ENCODE data around the gene ECE2.
A peak's percentile ranks its signal among the peaks of the same experiment; 100 is the strongest.
"Not testable (repeated sequence)": the region's sequence is repeated elsewhere in the genome, so short reads cannot be mapped to it uniquely, and the experiment has no call there.

ECE2 gene

DNA sequence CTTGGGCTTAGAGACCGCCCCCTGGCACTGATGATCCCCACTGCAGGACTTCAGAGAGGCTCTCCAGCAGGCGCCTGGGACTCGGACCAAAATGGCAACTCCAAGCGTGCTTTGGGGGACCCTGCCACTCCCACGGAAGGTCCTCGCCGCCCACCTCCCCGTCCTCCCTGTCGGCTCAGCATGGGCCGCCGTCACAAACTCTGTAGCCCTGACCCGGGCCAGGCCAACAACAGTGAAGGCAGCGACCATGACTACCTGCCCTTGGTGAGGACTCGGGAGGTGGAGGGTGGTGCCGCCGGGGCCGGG is 34.7 kb upstream of the ECE2 start:
- DNase-seq = no peak

DNA sequence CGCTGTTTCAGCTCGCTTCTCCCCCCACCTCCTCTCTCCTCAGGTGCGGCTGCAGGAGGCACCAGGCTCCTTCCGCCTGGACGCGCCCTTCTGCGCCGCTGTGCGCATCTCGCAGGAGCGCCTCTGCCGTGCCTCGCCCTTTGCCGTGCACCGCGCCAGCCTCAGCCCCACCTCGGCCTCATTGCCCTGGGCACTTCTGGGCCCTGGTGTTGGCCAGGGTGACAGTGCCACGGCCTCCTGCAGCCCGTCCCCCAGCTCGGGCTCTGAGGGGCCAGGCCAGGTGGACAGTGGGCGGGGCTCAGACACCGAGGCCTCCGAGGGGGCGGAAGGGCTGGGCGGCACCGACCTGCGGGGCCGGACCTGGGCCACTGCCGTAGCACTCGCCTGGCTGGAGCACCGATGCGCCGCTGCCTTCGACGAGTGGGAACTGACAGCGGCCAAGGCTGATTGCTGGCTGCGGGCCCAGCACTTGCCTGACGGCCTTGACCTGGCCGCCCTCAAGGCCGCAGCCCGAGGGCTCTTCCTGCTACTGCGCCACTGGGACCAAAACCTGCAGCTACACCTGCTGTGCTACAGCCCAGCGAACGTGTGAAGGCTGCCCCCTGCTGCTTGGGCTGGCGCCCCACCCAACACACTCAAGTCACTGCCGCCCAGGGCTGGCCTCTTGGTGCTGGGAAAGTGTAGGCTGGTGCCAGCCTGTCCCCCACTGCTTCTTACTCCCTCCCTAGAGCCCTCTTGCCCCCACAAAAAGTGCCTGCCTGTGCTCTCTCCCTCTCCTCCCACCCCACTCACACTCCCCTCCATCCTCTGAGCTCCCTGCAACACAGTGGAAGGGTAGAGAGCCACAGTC is 34.1 kb upstream of the ECE2 start:
- no peak for DNase-seq

DNA sequence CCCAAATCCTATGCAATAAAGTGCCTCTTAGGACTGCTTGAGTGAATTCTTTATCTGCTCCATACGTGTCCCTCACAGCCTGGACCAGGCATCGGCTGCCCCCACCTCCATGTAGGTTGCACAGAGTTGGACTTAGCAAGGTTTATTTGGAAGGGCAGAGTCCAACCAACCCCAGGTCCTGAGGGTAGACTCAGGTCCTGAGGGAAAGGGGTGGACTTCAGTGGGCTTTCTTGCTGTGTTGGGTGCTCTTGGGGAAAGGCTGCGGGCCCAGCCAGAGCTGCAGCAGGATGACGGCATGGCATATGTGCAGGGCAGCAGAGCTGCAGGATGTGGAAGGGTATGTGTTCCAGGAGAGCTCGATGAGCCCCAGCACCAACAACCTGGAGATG is 33.5 kb upstream of the ECE2 start:
- no peak for DNase-seq

- DNase-seq = peak; percentile 94
Observed at GRCh38 chr3:184248454-184249411, 27.1 kb upstream of the ECE2 start, which contains the start of gene ALG3. TSS of gene ALG3 (minus strand) at chr3:184248962. CDS start at chr3:184248940, 22 bp downstream.

GRCh38 chr3:184249412-184250166 is 26.2 kb upstream of the ECE2 start, which contains the start of gene EEF1AKMT4:
TSS of gene EEF1AKMT4 (plus strand) at chr3:184249672. CDS start at chr3:184249695, 23 bp downstream.
- peak; percentile 98 for DNase-seq

DNA sequence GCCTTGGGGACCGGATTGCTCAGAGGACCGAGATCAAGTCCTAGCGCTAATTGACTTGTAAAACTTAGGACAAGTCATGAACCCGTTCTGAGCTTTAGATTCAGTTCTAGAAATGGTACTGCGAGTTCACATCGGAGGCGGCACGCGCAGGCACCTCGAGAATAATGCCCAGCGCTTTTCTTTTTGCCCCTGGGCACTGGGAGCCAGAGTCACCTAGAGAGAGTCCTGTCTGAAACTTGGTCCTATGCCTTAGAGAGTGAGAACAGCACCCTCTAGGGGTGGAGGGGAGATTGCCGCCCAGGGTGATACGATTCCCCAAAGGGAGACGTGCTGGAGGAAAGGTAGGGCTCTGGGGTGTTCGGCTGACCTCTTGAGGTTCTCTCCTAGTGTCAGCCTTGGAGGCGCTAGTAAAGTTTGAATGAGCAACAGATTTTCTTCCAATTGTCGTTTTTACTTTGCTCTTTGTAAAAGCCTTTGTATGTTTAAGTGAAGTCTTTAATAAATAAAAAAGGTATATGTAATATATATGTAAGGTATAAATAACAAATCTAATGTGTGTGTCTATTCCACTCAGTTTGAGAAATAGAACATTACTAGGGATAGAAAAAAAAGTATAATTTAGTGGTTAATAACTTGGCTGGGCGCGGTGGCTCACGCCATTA is 25.5 kb upstream of the ECE2 start:
- peak; percentile 96 for DNase-seq

DNA sequence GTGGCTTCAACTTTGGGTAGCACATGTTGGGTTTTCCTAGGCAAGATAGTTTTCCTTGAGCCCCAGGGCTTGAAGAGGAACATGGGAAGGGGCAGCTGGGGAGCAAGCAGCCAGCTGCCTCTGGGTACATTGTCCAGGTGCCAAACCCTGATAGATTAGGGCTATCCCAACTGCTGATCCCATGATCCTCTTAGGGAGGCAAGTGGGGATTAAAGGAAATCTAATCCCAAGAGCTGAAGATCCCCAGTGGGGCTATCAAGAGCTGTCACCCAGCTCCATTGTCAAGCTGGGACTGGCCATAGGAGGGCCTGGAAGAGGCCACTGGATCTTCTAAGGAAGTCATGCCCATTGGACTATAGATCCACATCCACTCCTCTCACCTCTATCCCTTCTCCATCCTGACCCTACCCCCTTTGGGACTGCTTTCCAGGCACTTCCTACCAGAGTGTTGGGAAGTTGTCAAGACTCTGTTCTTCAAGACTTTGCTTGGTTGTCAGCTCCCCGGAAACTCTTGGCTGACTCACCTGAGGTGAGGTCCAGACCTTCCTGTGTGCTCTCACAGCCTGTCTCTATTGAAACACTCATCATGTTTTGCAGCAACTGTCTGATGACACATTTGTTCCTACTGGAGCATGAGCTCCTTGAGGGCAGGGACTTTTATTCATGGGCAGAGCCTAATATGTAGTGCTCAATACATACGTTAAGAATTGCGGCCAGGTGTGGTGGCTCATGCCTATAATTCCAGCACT is 20.4 kb upstream of the ECE2 start:
- no peak for DNase-seq

DNA sequence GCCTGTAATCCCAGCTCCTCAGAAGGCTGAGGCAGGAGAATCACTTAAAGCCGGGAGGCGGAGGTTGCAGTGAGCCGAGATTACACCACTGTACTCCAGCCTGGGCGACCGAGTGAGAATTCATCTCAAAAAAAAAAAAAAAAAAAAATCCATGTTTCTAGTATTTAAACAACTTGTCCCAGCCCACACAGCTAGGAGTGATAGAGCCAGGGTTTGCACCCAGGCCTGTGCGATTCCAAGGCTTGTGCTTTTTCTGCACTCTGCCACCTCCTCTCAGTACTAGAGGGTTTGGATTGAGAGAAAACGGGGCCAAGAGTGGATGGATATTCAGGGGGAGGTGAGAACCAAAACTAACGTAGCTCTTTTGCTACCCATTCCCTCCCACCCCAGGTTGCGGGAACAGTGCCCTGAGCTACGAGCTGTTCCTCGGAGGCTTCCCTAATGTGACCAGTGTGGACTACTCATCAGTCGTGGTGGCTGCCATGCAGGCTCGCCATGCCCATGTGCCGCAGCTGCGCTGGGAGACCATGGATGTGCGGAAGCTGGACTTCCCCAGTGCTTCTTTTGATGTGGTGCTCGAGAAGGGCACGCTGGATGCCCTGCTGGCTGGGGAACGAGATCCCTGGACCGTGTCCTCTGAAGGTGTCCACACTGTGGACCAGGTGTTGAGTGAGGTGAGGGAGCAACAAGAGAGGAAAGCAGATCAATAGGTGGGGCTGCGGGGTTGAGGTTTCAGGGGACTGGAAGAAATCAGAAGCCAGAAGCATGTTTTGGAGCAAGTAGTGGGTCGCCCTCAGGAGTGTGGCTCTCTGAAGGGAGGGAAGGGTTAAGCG is 18.5 kb upstream of the ECE2 start:
- no peak for DNase-seq

DNA sequence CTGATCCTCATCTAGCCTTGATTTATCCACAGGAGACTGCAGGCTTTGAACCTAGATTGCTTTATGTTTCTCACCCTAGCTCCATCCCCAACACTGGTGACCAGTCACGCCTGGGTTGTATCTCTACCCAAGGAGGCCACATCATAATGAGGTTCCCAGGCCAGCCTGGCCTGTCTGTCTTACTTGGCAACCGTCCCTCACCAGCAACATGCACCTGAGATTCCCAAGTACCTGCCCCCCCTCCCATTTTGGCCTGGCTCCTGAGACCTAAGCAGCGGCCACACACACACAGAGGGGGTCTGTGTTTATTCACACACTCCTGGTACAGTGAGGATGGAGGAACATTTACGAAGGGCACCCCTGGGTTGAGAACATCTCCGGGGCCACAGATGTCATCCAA is 16.9 kb upstream of the ECE2 start:
- DNase-seq = no peak

DNA sequence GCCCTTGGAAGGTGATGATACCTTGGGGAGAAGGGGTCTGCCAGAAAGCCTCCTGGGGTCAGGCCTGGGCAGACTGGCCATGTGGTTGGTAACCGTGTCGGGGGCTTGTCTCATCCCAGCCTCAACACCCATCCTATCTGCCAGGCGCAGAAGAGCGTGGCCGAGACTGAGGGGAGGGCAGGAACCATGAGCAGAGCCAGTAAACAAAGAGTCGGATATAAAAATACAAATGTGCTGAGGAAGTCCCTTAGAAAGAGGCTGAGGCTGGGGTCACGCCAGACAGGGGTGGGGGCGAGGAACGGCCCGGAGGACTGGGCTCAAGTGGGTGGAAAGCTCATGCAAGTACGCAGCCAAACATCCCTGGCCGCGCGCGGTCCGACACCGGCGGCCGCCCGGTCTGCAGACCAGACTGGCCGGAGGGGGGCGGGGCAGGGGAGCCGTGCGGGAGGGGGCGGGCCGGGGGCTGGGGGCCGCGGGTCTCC is 16.4 kb upstream of the ECE2 start:
- no peak for DNase-seq

DNA sequence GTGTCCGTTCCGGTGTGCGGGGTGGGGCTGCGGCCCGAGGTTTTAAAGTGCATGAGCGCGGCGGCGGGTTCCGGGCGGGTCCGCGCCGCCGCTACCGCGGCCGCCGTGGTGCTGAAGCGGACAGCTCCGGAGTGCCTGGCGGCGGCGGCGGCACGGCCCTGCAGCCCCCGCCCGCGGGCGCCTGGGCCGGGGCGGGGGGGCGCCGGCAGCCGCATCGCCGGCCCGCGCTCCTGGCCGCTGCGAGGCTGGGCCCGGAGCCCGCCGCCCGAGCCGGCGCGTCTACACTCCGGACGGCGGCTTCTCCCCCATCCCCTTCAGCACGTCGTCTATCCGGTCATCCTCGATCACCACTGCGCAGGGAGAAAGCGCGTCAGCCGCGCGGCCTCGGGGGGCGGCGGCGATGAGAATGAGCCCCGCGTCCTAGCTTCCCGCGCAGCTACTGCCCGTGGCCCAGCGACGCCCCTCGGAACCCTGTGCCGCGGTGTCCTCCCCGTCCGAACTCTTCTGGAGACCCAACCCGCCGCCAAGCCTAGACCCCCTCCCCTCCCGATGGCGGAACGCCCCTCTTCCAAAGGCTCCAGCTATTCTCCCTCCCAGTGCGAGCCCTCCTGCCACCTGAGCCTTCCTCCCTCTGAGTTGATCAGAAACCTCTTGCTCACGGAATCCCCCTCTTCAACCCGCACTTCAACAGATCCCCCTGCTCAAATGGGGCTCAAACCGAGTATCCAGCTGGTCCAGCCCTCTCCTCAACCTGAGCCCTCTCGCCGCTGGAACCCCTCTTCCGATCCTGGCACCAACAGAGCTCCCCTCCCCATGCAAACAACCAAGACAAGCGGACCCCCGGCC is 15.7 kb upstream of the ECE2 start:
- peak; percentile 37 for DNase-seq

DNA sequence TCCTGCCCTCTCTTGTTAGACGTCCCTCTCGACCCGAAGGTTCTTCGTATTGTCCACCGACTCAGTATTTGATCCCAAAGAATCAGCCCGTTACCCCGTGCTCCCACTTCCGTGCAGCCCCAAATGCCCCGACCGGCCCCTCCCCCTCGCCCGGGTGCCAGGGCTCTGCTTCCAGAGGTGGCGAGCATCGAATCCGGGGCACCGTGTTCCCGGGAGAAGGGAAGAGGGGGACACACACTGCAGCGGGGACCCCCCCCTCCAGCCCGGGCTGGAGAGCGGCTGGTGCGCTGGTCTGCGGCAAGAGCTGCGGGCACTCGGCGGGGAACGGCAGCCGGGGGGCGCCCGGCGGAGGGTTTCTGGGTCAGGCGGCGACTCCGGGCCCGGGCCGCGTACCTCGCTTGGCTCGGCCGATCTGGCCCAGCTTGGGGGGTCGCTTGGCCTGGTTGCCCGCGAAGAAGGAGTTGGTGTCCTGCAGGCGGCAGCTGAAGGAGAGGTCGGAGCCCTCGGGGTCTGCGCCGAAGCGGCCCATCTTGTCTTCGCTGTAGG is 15.0 kb upstream of the ECE2 start:
- DNase-seq = no peak

DNA sequence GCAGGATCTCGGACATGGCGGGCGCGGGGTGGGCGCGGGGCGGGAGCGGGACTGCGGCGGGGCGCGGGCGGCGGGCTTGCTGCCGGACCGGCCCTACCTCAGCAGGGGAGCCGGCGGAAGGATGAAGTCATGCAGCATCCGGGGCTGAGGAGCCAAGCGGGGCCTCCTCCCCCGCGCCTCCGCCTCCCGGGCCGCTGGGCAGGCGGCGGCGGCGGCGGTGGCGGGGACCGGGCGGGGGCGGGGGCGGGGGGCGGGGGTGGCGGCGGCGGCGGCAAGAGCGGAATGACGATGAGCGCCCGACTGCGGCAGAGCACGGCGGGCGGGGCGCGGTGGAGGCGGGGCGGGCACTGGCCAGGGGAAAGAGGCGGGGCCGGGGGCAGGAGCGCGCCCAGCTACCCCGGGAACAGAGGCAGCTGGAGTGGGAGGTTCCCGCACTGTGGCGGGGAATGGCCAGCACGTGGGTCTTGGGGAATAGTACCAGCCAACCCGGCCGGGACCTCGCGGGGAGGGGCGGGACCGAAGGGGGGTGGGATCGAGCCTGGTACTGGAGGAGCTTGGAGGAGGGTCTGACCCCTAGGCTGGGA is 14.5 kb upstream of the ECE2 start, which contains the start of gene CAMK2N2:
Gene CAMK2N2, minus strand, starts transcription at position 284 of the 584 bp plus-strand sequence. Its CDS starts 268 bp downstream, at position 16.
- DNase-seq = peak; percentile 33

DNA sequence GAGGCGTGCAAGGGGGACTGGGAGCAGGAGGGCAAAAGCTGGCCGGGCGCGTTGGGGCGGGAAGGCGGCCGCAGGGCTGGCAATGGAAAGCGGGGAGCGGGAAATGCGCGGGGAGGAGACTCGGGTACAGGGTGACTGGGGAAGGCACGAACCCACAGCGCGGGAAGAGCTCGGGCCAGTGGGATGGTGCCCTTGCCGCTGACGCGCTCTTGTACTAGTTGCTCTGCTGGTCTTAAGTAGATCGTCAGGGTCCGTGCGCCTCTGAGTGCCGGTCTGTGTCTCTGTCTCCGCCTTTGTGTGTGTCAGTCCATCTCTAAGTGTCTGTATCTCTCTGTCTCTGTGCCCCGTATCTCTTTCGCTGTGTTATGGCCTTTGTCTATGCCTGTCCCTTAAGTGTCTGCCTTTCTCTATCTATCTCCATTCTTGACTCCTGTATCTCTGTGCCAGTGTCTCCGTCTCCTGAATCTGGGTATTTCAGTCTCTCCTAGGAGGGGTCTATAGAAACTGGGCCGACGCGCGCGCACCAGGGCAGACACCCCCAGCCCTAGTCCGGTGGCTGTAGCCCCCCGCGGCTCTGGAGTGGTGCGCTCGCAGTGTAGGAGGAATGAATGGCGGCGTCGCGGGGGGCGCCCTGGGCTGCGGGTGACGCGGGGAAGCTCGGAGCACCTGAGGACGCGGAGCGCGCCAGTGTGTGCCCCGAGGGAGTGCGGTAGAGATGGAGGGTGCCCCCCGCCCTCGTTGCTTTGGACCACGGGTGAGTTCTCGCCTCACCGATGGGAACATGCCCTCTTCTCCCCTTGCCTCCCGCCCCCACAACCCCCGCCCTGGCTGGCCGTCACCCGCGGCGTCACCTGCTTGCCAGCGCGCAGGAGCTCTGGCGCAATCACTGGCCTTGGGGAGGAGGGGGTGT is 13.7 kb upstream of the ECE2 start:
- DNase-seq = peak; percentile 51

- DNase-seq = no peak
Observed at GRCh38 chr3:184262764-184263179, 13.1 kb upstream of the ECE2 start.

- not testable (repeated sequence) for DNase-seq
Observed at GRCh38 chr3:184267249-184267648, 8.6 kb upstream of the ECE2 start.

GRCh38 chr3:184272269-184272668 is 3.6 kb upstream of the ECE2 start:
- DNase-seq = no peak

DNA sequence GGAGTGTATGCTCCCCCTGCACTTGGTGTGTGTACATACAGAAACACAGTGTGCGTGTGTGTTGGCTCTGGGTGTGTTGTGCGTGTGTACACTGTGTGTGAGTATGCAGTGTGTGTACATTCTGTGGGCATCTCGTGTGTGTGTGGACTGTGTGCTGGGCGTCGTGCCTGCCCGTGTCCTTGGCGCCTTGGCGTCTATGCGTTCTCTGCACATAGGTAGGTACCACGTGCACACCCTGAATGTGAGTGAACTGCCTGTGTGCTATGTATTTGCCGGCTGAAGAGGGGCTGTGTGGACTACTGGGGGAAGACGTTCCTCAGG is 481 bp upstream of the ECE2 start:
- DNase-seq = no peak
